Astrocyte (in vitro differentiated cells and primary cell): ENCODE data around the gene LTB.

ENCODE experiments used
- CTCF ChIP-seq: IDR thresholded peaks from 2 replicates; pipeline ENCODE4 v1.5.1; 2011; ENCODE audit warnings: low read depth, mild to moderate bottlenecking, inconsistent platforms, low read length, moderate library complexity; ENCODE audit not compliant: insufficient read depth
- EZH2 ChIP-seq: IDR thresholded peaks from 2 replicates; pipeline ENCODE4 v1.6.1; 2012; ENCODE audit warnings: mild to moderate bottlenecking, low read length, inconsistent platforms; ENCODE audit not compliant: insufficient read depth

- TF ChIP-seq CTCF (no peak), EZH2 (no peak)
These were observed 38.5 kb upstream of the LTB start, which contains the start of gene PRRC2A for GRCh38 chr6:31620586-31621319.
